Thyroid gland (tissue), 4 donors: ENCODE measurements around the gene CCDC170. TPM values are rescaled to one million over a fixed set of nuclear protein-coding genes. Genes with fewer than 3 reads are reported as not detected.
A peak's percentile ranks its signal among the peaks of the same experiment; 100 is the strongest.

Source experiments
- DNase-seq, 2 donors: peaks; one replicate each; pipeline ENCODE4 v3.0.0-alpha.2; 2019
- H3K27ac ChIP-seq, 3 donors: fragments of 200-600 bp; sonication (generic); 1 replicate in 2 of 3; 2 replicates in 1 of 3; pipeline ENCODE4 v1.5.1; 2016 to 2019; ENCODE audit warnings: mild to moderate bottlenecking in 1 of 3, moderate library complexity in 1 of 3
- H3K27me3 ChIP-seq: fragments of 200-600 bp; sonication (generic); one replicate; pipeline ENCODE4 v1.5.1; 2019
- H3K36me3 ChIP-seq, 2 donors: fragments of 200-600 bp; sonication (generic); one replicate each; pipeline ENCODE4 v1.5.1; 2016 to 2019
- H3K4me1 ChIP-seq, 2 donors: fragments of 200-600 bp; sonication (generic); one replicate each; pipeline ENCODE4 v1.5.1; 2017 to 2019
- H3K4me3 ChIP-seq, 3 donors: fragments of 200-600 bp; sonication (generic); replicated peaks in 1 of 3; 1 replicate in 2 of 3; 2 replicates in 1 of 3; pipeline ENCODE4 v1.5.1; 2016; ENCODE audit warnings: mild to moderate bottlenecking in 1 of 3
- H3K9me3 ChIP-seq: fragments of 200-600 bp; sonication (generic); one replicate; pipeline ENCODE4 v1.5.1; 2017
- CTCF ChIP-seq, 6 experiments: fragments of 200-600 bp in 3 of 6; fragments of 450-650 bp in 3 of 6; sonication (generic) in 3 of 6; IDR thresholded peaks; one replicate each; pipeline ENCODE4 v1.5.1; 2016 to 2019; ENCODE audit warnings: antibody characterized with exemption in 6 of 6, mild to moderate bottlenecking in 2 of 6, inconsistent platforms in 1 of 6, moderate library complexity in 1 of 6
- POLR2A ChIP-seq, 2 donors: fragments of 450-650 bp; IDR thresholded peaks; one replicate each; pipeline ENCODE4 v1.6.1; 2017; ENCODE audit warnings: antibody characterized with exemption in 2 of 2, mild to moderate bottlenecking in 2 of 2, moderate library complexity in 1 of 2
- WGBS, 2 donors: methylation state at CpG; one replicate each; pipeline ENCODE4 v1.1.5; 2017; 5-methylcytosine and 5-hydroxymethylcytosine counted together
- intact Hi-C: fragments of 100-400 bp; cut with DNase I; formaldehyde crosslinking; loops from one replicate; pipeline ENCODE4 v1.15.1; 2023
- total RNA-seq, 4 donors: library from RNA; depleted of rRNA; stranded (reverse); fragments of >200 nt; gene quantifications; one replicate each; pipeline ENCODE4 v1.2.3, GENCODE V29; 2016

Gene CCDC170
- total RNA-seq, 4 donors from 2014 or later = 3.4 to 6.9 (median 4.2) TPM

- no peaks in the 10 kb centered on the region for H3K27me3 ChIP-seq
- no peak for DNase-seq
- peaks cover 0 to 9% of the 10 kb centered on the region in 2 donors for H3K4me1 ChIP-seq
- intact Hi-C loops = no loop called here
- no peaks in the 10 kb centered on the region for H3K36me3 ChIP-seq
- H3K9me3 ChIP-seq = no peaks in the 10 kb centered on the region
- 21 to 31% methylated on average over 5 of the region's 5 CpGs for WGBS, 2 donors
- peak overlapping the region in 1 of 3 donors; percentile 37 for H3K27ac ChIP-seq
- H3K4me3 ChIP-seq = peak overlapping the region in 1 of 3 donors; percentile 3
- TF ChIP-seq POLR2A (IDR thresholded peaks at IDR 0.05) (no peak), CTCF (IDR thresholded peaks at IDR 0.05) (no peak)
Measured at GRCh38 chr6:151482290-151482689, 11.5 kb upstream of the CCDC170 start.

GRCh38 chr6:151483994-151484393 lies 9.8 kb upstream of the CCDC170 start:
- Histone ChIP-seq H3K27ac (no peak overlapping the region), H3K4me1 (peaks cover 0 to 9% of the 10 kb centered on the region in 2 donors), H3K36me3 (no peaks in the 10 kb centered on the region), H3K9me3 (no peaks in the 10 kb centered on the region), H3K27me3 (no peaks in the 10 kb centered on the region), H3K4me3 (no peak overlapping the region)
- intact Hi-C loops = no loop called here
- DNase-seq = no peak
- TF ChIP-seq CTCF (IDR thresholded peaks at IDR 0.05) = no peak
- no peak for TF ChIP-seq POLR2A (IDR thresholded peaks at IDR 0.05)

GRCh38 chr6:151488226-151488625 lies 5.6 kb upstream of the CCDC170 start:
- TF ChIP-seq CTCF (IDR thresholded peaks at IDR 0.05) = no peak
- TF ChIP-seq POLR2A (IDR thresholded peaks at IDR 0.05) = no peak
- Histone ChIP-seq H3K27ac (no peak overlapping the region), H3K4me1 (peaks cover 0 to 2% of the 10 kb centered on the region in 2 donors), H3K4me3 (no peak overlapping the region), H3K9me3 (no peaks in the 10 kb centered on the region), H3K27me3 (no peaks in the 10 kb centered on the region), H3K36me3 (no peaks in the 10 kb centered on the region)
- 60 to 68% methylated on average over 2 of the region's 2 CpGs for WGBS, 2 donors
- intact Hi-C loops = no loop called here
- DNase-seq = no peak

GRCh38 chr6:151490996-151491395 lies 2.8 kb upstream of the CCDC170 start:
- DNase-seq = no peak
- TF ChIP-seq POLR2A (IDR thresholded peaks at IDR 0.05) (no peak), CTCF (IDR thresholded peaks at IDR 0.05) (no peak)
- intact Hi-C loops = no loop called here
- Histone ChIP-seq H3K36me3 (no peaks in the 10 kb centered on the region), H3K9me3 (no peaks in the 10 kb centered on the region), H3K27me3 (no peaks in the 10 kb centered on the region), H3K27ac (no peak overlapping the region), H3K4me3 (no peak overlapping the region), H3K4me1 (peaks cover 0 to 5% of the 10 kb centered on the region in 2 donors)
- 74 to 75% methylated on average over 7 of the region's 7 CpGs for WGBS, 2 donors

- H3K27ac ChIP-seq = peak overlapping the region; percentile 52 to 93 (median 93)
- no peaks in the 10 kb centered on the region for H3K27me3 ChIP-seq
- intact Hi-C loops = no loop called here
Measured at GRCh38 chr6:151493161-151493803, 535 bp upstream of the CCDC170 start.

More at GRCh38 chr6:151493161-151493803, 535 bp upstream of the CCDC170 start:
- peaks cover 0 to 8% of the 10 kb centered on the region in 2 donors for H3K4me1 ChIP-seq
- H3K4me3 ChIP-seq = peak overlapping the region; percentile 29 to 94 (median 72)
- no peaks in the 10 kb centered on the region for H3K36me3 ChIP-seq
- no peak for TF ChIP-seq POLR2A (IDR thresholded peaks at IDR 0.05)
- 22 to 36% methylated on average over 16 of the region's 16 CpGs for WGBS, 2 donors
- H3K9me3 ChIP-seq = no peaks in the 10 kb centered on the region
- DNase-seq = no peak
